NCI-H748 (cell line): Measurements from ENCODE around the gene TIAL1.
"Not testable (repeated sequence)": the region's sequence is repeated elsewhere in the genome, so short reads cannot be mapped to it uniquely, and the experiment has no call there.

Experiments
- DNase-seq: peaks from one replicate; lab custom pipeline; 2025; ENCODE audit not compliant: unreplicated experiment; lab: John Stamatoyannopoulos, UW

Gene TIAL1

DNA sequence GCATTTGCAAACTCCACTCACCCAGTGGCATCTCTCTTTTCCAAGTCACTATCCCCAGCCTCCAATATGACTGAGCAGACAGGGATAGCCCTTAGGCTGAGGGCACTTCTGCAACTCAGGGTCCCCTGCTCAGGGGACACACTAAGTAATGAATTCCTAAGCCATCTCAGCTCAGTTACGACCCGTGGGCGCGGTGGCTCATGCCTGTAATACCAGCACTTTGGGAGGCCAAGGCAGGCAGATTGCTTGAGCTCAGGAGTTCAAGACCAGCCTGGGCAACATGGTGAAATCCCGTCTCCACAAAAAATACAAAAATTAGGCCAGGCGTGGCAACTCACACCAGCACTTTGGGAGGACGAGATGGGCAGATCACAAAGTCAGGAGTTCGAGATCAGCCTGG is 64.5 kb downstream of the TIAL1 start:
- DNase-seq: not testable (repeated sequence)

DNA sequence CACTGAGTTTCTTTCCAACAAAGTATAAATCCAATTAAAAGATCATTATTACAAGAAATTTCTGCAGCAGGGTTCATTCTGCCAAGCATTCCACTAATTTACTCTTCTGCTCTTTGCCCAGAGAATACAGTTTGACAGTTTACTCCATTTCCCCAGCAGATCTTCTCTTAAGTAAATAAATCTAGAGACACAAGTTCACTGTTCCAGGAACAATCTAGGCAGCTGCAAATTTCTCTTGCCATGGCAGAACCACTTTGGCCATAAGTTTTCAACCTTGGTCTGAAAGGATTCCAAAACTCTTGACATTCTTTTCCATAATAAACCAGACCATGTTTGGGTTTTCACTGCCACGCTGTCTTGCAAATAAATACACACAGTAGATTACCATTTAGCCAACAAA is 65.7 kb downstream of the TIAL1 start:
- DNase-seq: no peak

DNA sequence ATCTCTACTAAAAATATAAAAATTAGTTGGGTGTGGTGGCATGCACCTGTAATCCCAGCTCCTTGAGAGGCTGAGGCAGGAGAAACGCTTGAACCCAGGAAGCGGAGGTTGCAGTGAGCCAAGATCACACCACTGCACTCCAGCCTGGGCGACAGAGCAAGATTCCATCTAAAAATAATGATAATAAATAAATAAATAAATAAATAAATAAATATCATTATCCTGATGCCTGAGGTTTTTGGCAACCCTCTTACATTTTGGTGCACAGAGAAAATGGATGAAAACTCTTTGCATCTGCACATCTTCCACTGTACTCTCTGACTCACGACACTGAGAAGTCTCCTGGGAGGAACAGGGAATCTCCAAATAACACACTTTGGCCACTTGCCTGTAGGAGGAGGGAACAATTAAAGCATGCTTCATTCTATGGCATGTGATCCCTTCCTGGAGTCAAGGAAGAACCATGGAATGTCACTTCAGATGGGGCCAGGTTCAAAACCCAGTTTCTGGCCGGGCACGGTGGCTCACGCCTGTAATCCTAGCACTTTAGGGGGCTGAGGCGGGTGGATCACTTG is 68.0 kb downstream of the TIAL1 start:
- not testable (repeated sequence) for DNase-seq

DNA sequence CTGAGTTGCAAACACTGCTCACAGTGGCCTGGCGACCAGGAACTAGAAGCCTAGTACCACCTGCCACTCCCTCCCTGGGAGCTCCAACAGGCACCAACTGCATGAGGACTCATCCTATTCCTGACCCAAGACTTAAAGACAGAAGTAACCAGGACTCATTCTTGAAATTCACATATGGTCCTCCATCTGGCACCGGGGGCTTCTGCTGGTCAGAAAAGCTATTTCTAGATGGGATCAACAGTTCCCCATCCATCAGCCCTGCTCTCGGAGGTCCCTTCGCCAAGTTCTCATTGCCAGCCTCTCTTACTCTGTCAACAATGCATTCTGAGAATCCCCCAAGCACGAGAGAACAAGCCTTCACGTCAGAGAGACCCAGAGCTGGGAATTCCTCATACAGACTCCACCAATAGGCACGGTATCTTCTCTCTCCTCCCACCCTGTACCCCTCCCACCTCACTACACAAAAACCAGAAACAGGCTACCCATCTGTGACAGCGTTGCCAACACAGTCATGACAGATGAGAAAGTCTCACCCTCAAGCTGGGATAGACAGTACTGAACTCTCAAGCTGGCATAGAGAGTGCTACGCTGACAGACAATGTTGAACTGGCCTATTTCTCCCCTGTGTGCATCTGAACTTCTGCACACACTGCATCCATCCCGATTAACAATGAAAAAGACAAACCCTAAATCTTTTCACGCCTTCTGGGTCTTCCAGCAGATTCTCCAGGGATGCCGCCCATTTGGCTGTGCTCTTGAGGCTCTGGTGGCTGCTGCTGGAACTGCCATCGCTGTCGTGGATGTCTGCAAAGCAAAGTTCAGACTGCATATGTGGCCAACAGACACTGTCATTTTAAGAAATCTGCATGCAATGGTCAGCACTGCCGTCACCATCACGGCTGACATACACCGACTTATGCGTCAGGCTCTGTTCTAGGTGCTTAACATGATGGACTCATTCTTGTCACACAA is 69.9 kb downstream of the TIAL1 start:
- DNase-seq: no peak

DNA sequence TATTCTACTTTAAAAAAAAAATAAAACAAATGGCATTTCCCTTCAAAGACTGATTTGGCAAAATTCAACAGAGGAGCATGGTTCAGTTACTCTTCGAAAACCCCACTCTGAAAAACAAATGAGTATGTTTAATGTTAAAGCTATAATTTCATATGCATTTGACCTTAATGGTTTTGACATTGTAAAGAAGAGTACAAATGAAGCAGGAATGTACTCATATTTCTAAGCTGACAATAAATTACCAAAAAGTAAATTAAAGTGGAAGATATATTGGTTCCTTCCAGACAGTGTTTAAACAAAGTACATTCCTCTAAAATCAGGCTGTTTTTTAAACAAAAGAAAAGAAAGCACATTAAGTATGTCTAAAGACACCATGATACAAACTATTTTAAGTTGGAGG is 70.6 kb downstream of the TIAL1 start:
- no peak for DNase-seq

DNA sequence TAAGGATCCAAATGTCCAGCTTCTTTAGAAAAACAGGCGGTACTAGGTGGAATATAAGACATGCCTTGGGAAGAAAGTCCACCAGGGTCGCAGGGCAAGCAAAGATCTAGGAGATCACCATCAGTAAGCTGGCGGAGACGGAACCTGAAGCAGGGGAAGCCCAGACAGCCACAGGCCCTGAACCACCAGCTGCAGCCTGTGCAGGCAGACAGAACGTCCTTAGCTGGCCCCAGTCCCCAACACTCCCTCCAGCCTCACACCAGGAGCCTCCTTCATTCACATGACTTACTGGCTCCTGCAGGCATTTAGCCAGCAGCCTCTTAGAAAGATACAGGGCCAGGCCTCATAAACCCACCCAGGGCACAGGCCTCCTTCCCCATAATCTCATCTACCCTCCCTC is 71.6 kb downstream of the TIAL1 start:
- no peak for DNase-seq

DNA sequence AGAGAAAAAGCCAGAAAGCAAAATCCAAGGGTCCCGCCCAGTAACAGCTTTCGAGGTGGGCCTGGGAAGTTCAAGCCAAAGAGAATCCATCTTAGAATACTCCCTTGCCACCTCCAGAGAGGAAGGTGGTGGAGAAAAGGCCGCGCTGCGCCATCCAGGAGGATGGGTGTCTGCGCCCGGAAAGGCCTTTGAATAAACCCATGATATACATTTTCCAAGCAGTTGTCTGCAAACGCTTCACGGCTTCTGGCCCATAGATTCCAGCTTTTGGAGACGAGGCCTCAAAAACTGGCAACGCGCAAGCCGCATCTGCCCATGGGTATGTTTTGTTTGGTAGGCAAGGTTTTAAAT is 72.1 kb downstream of the TIAL1 start:
- DNase-seq: no peak

DNA sequence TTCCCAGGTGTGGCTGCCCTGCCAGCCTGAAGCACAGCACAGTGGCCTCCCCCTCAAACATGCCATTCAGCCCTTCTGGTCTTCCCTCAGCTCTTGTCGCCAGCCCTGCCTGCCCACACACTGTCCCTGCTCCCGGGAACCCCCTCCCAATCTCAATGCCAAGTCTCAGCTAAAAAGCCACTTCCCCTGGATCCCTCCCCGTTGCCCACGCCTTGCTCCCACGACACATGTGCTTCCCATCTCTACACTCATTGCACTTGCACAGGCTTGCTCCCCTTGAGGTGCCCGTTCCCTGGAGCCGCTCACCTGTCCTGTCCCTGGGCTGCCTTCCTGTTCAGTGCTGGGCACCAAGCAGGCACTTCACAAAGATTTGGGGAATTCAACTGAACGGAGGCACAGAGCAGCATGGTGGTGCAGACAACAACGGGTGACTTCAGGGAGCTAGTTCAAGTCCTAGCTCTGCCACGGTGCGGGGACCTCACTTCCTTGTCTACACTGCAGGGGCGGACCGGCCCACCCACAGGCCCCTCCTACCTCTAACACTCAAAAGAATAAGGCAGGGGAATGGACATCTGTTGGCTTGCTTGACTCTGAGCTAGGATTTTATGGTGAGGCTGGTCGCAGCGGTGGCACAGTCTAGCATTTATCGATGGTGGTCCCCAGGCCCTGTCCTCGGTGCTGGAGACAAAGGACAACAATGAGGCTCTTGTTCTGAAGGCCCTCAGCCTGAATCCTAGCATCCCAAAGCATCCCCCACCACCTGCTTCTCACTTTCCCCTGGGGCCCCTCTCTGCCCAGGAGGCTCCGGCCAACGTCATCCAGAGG is 72.7 kb downstream of the TIAL1 start:
- no peak for DNase-seq
